ENCODE measurements around the gene RAB6A.

GRCh38 chr11:73663604-73664495 lies 97.0 kb downstream of the RAB6A start:
- no peak for TF ChIP-seq POLR2A (IDR thresholded peaks at IDR 0.05; ENCODE audit: low read length)
- no peak for TF ChIP-seq POLR2AphosphoS2 (conservative IDR thresholded peaks at IDR 0.05; ENCODE audit: low read length)
- TF ChIP-seq, protein P1, sequence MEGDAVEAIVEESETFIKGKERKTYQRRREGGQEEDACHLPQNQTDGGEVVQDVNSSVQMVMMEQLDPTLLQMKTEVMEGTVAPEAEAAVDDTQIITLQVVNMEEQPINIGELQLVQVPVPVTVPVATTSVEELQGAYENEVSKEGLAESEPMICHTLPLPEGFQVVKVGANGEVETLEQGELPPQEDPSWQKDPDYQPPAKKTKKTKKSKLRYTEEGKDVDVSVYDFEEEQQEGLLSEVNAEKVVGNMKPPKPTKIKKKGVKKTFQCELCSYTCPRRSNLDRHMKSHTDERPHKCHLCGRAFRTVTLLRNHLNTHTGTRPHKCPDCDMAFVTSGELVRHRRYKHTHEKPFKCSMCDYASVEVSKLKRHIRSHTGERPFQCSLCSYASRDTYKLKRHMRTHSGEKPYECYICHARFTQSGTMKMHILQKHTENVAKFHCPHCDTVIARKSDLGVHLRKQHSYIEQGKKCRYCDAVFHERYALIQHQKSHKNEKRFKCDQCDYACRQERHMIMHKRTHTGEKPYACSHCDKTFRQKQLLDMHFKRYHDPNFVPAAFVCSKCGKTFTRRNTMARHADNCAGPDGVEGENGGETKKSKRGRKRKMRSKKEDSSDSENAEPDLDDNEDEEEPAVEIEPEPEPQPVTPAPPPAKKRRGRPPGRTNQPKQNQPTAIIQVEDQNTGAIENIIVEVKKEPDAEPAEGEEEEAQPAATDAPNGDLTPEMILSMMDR (IDR thresholded peaks at IDR 0.05), result no peak
- TF ChIP-seq, protein P2, sequence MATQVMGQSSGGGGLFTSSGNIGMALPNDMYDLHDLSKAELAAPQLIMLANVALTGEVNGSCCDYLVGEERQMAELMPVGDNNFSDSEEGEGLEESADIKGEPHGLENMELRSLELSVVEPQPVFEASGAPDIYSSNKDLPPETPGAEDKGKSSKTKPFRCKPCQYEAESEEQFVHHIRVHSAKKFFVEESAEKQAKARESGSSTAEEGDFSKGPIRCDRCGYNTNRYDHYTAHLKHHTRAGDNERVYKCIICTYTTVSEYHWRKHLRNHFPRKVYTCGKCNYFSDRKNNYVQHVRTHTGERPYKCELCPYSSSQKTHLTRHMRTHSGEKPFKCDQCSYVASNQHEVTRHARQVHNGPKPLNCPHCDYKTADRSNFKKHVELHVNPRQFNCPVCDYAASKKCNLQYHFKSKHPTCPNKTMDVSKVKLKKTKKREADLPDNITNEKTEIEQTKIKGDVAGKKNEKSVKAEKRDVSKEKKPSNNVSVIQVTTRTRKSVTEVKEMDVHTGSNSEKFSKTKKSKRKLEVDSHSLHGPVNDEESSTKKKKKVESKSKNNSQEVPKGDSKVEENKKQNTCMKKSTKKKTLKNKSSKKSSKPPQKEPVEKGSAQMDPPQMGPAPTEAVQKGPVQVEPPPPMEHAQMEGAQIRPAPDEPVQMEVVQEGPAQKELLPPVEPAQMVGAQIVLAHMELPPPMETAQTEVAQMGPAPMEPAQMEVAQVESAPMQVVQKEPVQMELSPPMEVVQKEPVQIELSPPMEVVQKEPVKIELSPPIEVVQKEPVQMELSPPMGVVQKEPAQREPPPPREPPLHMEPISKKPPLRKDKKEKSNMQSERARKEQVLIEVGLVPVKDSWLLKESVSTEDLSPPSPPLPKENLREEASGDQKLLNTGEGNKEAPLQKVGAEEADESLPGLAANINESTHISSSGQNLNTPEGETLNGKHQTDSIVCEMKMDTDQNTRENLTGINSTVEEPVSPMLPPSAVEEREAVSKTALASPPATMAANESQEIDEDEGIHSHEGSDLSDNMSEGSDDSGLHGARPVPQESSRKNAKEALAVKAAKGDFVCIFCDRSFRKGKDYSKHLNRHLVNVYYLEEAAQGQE (IDR thresholded peaks at IDR 0.05), result no peak
- no peak for TF ChIP-seq SREBF2 (IDR thresholded peaks at IDR 0.05)
- TF ChIP-seq CHD2 (IDR thresholded peaks at IDR 0.05; ENCODE audit: low read length, partially characterized antibody), result no peak
- no peak for TF ChIP-seq MAZ (IDR thresholded peaks at IDR 0.05; ENCODE audit: borderline replicate concordance, low read depth, low read length)
- no peak for TF ChIP-seq ELK1 (IDR thresholded peaks at IDR 0.05; ENCODE audit: low read depth, low read length)
- no peak for TF ChIP-seq TP53 (CRISPR knock-in tag; IDR thresholded peaks at IDR 0.05)
- no peak for TF ChIP-seq RAD21 (conservative IDR thresholded peaks at IDR 0.05 in 1 of 2, IDR thresholded peaks at IDR 0.05 in 1 of 2)
- TF ChIP-seq USF2 (IDR thresholded peaks at IDR 0.05), result no peak
- no peak for TF ChIP-seq MYC (IDR thresholded peaks at IDR 0.05; ENCODE audit: borderline replicate concordance, low read length)
- no peak for TF ChIP-seq HDAC2 (IDR thresholded peaks at IDR 0.05)
